Measurements from ENCODE around the gene APOL2.

- TF ChIP-seq CTCF (IDR thresholded peaks at IDR 0.05) (no peak), POLR2A (IDR thresholded peaks at IDR 0.05) (no peak)
Measured at GRCh38 chr22:36281781-36282327, 42.5 kb upstream of the APOL2 start.

All from uterus (tissue), 2 donors.